Spleen (tissue), 7 donors: ENCODE data around the gene KRTAP5-3.

Source experiments
- CTCF ChIP-seq, 11 experiments: fragments of 200-600 bp in 7 of 11; fragments of 450-650 bp in 4 of 11; sonication (generic) in 4 of 11; IDR thresholded peaks in 8 of 11; conservative IDR thresholded peaks in 3 of 11; 1 replicate in 7 of 11; 2 replicates in 4 of 11; pipeline versions ENCODE4 v1.4.0 to v1.8.0; 2016 to 2021; ENCODE audit warnings: antibody characterized with exemption in 11 of 11, inconsistent platforms in 4 of 11, mild to moderate bottlenecking in 1 of 11
- POLR2A ChIP-seq, 3 donors: fragments of 450-650 bp; IDR thresholded peaks; one replicate each; pipeline ENCODE4 v1.5.1; 2017; ENCODE audit warnings: antibody characterized with exemption in 3 of 3, mild to moderate bottlenecking in 1 of 3
- donor health status: DM: no; HTN: no; CAD: no; lungs with moderate emphysema.
- donor health status: DM: no; HTN: no; CAD: no.
- donor health status: DM: no; HTN: no; CAD: no.

GRCh38 chr11:1597331-1597993 is 10.8 kb downstream of the KRTAP5-3 start:
- TF ChIP-seq POLR2A (IDR thresholded peaks at IDR 0.05) (no peak), CTCF (IDR thresholded peaks at IDR 0.05 in 8 of 11, conservative IDR thresholded peaks at IDR 0.05 in 3 of 11) (no peak)
